Activated naive CD4-positive, alpha-beta T cell treated with anti-CD3 and anti-CD28 coated beads, Interleukin-2, amount 50 U/mL, for 72 hours (primary cell): Measurements from ENCODE around the gene CCDC180. TPM values are rescaled to one million over a fixed set of nuclear protein-coding genes. Genes with fewer than 3 reads are reported as not detected.
A peak's percentile ranks its signal among the peaks of the same experiment; 100 is the strongest.

Source experiments
- ATAC-seq, 2 donors: fragments of 150-1000 bp; cut with Tn5 transposase; 2 replicates each; pipeline ENCODE4 v1.10.0; 2021; ENCODE audit warnings: mild to moderate bottlenecking in 2 of 2, moderate library complexity in 2 of 2
- DNase-seq, 2 donors: peaks; one replicate each; pipeline ENCODE4 v3.0.0; 2021 to 2022; ENCODE audit warnings: low spot score in 2 of 2
- H3K27ac Mint-ChIP-seq, 2 donors: one replicate each; pipeline ENCODE4 v1.8.0; 2022; ENCODE audit warnings: mild to moderate bottlenecking in 2 of 2, mixed read lengths in 2 of 2
- H3K36me3 Mint-ChIP-seq, 2 donors: one replicate each; pipeline ENCODE4 v1.8.0; 2022; ENCODE audit warnings: mixed read lengths in 2 of 2
- H3K9me3 Mint-ChIP-seq, 2 donors: one replicate each; pipeline ENCODE4 v1.8.0; 2022; ENCODE audit warnings: mixed read lengths in 2 of 2
- total RNA-seq, 2 donors: library from RNA; stranded (reverse); gene quantifications; one replicate each; pipeline ENCODE4 v1.2.3, GENCODE V29; 2022

CCDC180 gene
- total RNA-seq, 2 donors from 2014 or later: 0.50 to 2.7 TPM

- H3K9me3 Mint-ChIP-seq: peaks cover 4 to 5% of the 10 kb centered on the region in 2 donors
- no peak overlapping the region for H3K27ac Mint-ChIP-seq
- H3K36me3 Mint-ChIP-seq: no peaks in the 10 kb centered on the region
- ATAC-seq (no peak), DNase-seq (no peak)
Measured at GRCh38 chr9:97304586-97304985, 2.9 kb upstream of the CCDC180 start.

GRCh38 chr9:97305501-97306298 lies 1.8 kb upstream of the CCDC180 start:
- DNase-seq (no peak), ATAC-seq (no peak)

GRCh38 chr9:97307091-97307490 lies 368 bp upstream of the CCDC180 start:
- H3K9me3 Mint-ChIP-seq: no peaks in the 10 kb centered on the region
- ATAC-seq (peak in 1 of 2 donors; percentile 44), DNase-seq (no peak)
- H3K27ac Mint-ChIP-seq: no peak overlapping the region
- no peaks in the 10 kb centered on the region for H3K36me3 Mint-ChIP-seq

More at GRCh38 chr9:97305501-97306298, 1.8 kb upstream of the CCDC180 start:
- H3K36me3 Mint-ChIP-seq: no peaks in the 10 kb centered on the region
- no peak overlapping the region for H3K27ac Mint-ChIP-seq
- H3K9me3 Mint-ChIP-seq: peaks cover 4 to 5% of the 10 kb centered on the region in 2 donors

GRCh38 chr9:97309260-97309659 lies 1.8 kb downstream of the CCDC180 start:
- Mint-ChIP-seq H3K36me3 (no peaks in the 10 kb centered on the region), H3K9me3 (no peaks in the 10 kb centered on the region)
- ATAC-seq: no peak

GRCh38 chr9:97310023-97310422 lies 2.6 kb downstream of the CCDC180 start:
- Mint-ChIP-seq H3K36me3 (no peaks in the 10 kb centered on the region), H3K9me3 (no peaks in the 10 kb centered on the region), H3K27ac (no peak overlapping the region)
- no peak for DNase-seq
- ATAC-seq: no peak

More at GRCh38 chr9:97309260-97309659, 1.8 kb downstream of the CCDC180 start:
- H3K27ac Mint-ChIP-seq: no peak overlapping the region
- no peak for DNase-seq

GRCh38 chr9:97310896-97311295 lies 3.4 kb downstream of the CCDC180 start:
- Mint-ChIP-seq H3K36me3 (no peaks in the 10 kb centered on the region), H3K9me3 (no peaks in the 10 kb centered on the region), H3K27ac (no peak overlapping the region)
- ATAC-seq: no peak
- DNase-seq: no peak

GRCh38 chr9:97311798-97312500 lies 4.5 kb downstream of the CCDC180 start:
- Mint-ChIP-seq H3K36me3 (no peaks in the 10 kb centered on the region), H3K27ac (no peak overlapping the region), H3K9me3 (no peaks in the 10 kb centered on the region)
- no peak for DNase-seq
- ATAC-seq: no peak

- ATAC-seq (no peak), DNase-seq (no peak)
- Mint-ChIP-seq H3K27ac (no peak overlapping the region), H3K36me3 (no peaks in the 10 kb centered on the region), H3K9me3 (no peaks in the 10 kb centered on the region)
Measured at GRCh38 chr9:97312556-97312955, 5.1 kb downstream of the CCDC180 start.

GRCh38 chr9:97313243-97313642 lies 5.8 kb downstream of the CCDC180 start:
- Mint-ChIP-seq H3K36me3 (no peaks in the 10 kb centered on the region), H3K27ac (no peak overlapping the region), H3K9me3 (no peaks in the 10 kb centered on the region)
- no peak for DNase-seq
- no peak for ATAC-seq

GRCh38 chr9:97313746-97314145 lies 6.3 kb downstream of the CCDC180 start:
- ATAC-seq: no peak
- H3K9me3 Mint-ChIP-seq: no peaks in the 10 kb centered on the region
- H3K27ac Mint-ChIP-seq: no peak overlapping the region

GRCh38 chr9:97314503-97314902 lies 7.0 kb downstream of the CCDC180 start:
- Mint-ChIP-seq H3K36me3 (no peaks in the 10 kb centered on the region), H3K27ac (no peak overlapping the region), H3K9me3 (no peaks in the 10 kb centered on the region)
- no peak for ATAC-seq
- DNase-seq: no peak

More at GRCh38 chr9:97313746-97314145, 6.3 kb downstream of the CCDC180 start:
- no peaks in the 10 kb centered on the region for H3K36me3 Mint-ChIP-seq
- no peak for DNase-seq

GRCh38 chr9:97315550-97315949 lies 8.1 kb downstream of the CCDC180 start:
- Mint-ChIP-seq H3K36me3 (no peaks in the 10 kb centered on the region), H3K9me3 (no peaks in the 10 kb centered on the region), H3K27ac (no peak overlapping the region)
- ATAC-seq (no peak), DNase-seq (no peak)

GRCh38 chr9:97316904-97317303 lies 9.4 kb downstream of the CCDC180 start:
- Mint-ChIP-seq H3K27ac (no peak overlapping the region), H3K36me3 (no peaks in the 10 kb centered on the region), H3K9me3 (no peaks in the 10 kb centered on the region)
- no peak for DNase-seq
- ATAC-seq: no peak

- no peaks in the 10 kb centered on the region for H3K36me3 Mint-ChIP-seq
- ATAC-seq (no peak), DNase-seq (no peak)
- no peaks in the 10 kb centered on the region for H3K9me3 Mint-ChIP-seq
- H3K27ac Mint-ChIP-seq: no peak overlapping the region
Measured at GRCh38 chr9:97318433-97318832, 11.0 kb downstream of the CCDC180 start.

GRCh38 chr9:97319395-97319794 lies 11.9 kb downstream of the CCDC180 start:
- ATAC-seq (no peak), DNase-seq (no peak)
- Mint-ChIP-seq H3K9me3 (no peaks in the 10 kb centered on the region), H3K27ac (no peak overlapping the region), H3K36me3 (no peaks in the 10 kb centered on the region)

- Mint-ChIP-seq H3K27ac (no peak overlapping the region), H3K36me3 (peaks cover 0 to 5% of the 10 kb centered on the region in 2 donors), H3K9me3 (no peaks in the 10 kb centered on the region)
- ATAC-seq: no peak
- DNase-seq: no peak
Measured at GRCh38 chr9:97320080-97320642, 12.7 kb downstream of the CCDC180 start.

- DNase-seq (no peak), ATAC-seq (no peak)
- H3K27ac Mint-ChIP-seq: no peak overlapping the region
Measured at GRCh38 chr9:97321251-97321650, 13.8 kb downstream of the CCDC180 start.

More at GRCh38 chr9:97321251-97321650, 13.8 kb downstream of the CCDC180 start:
- H3K9me3 Mint-ChIP-seq: no peaks in the 10 kb centered on the region
- H3K36me3 Mint-ChIP-seq: peaks cover 0 to 5% of the 10 kb centered on the region in 2 donors
